Measurements from ENCODE around the gene CLCN4.

CLCN4 gene

DNA sequence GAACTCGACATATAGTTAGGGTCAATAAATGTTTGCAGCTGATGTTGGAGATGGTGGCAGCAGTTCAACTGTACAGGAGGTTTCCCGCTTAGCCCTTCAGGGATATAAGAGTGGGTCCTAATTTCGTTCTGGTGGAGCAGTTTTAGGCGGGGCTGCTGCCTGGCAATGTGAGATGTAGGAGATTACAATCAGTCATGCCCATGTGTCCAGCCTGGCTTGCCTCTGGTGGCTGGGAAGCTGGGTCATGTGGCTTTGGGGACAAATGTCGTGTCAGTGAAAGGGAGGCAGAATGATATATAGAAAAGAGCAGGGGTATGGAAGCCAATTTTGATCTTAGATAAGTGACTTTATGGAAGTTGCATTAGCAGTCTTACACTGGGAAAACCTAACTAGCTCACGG is 129.4 kb downstream of the CLCN4 start:
- TF ChIP-seq CTCF (conservative IDR thresholded peaks at IDR 0.05) (no peak), ZFX (IDR thresholded peaks at IDR 0.05) (no peak)
- H3K27ac ChIP-seq = no peak overlapping the region

Data from C4-2B (cell line).